ENCODE results near the gene EEF2K.
"Not testable (repeated sequence)": the region's sequence is repeated elsewhere in the genome, so short reads cannot be mapped to it uniquely, and the experiment has no call there.

The EEF2K gene

GRCh38 chr16:22213801-22214200 is 7.7 kb downstream of the EEF2K start:
- DNase-seq = no peak

- no peak for DNase-seq
Measured at GRCh38 chr16:22214402-22214801, 8.3 kb downstream of the EEF2K start.

GRCh38 chr16:22214889-22215288 is 8.8 kb downstream of the EEF2K start:
- DNase-seq = no peak

GRCh38 chr16:22216191-22216831 is 10.2 kb downstream of the EEF2K start:
- no peak for DNase-seq

- DNase-seq = not testable (repeated sequence)
Measured at GRCh38 chr16:22216832-22217225, 10.8 kb downstream of the EEF2K start.

- DNase-seq = no peak
Measured at GRCh38 chr16:22217890-22218730, 12.0 kb downstream of the EEF2K start.

GRCh38 chr16:22219389-22220068 is 13.5 kb downstream of the EEF2K start:
- DNase-seq = no peak

GRCh38 chr16:22220069-22220440 is 14.0 kb downstream of the EEF2K start:
- no peak for DNase-seq

- DNase-seq = no peak
Measured at GRCh38 chr16:22220714-22221113, 14.6 kb downstream of the EEF2K start.

- DNase-seq = no peak
Measured at GRCh38 chr16:22222006-22222405, 15.9 kb downstream of the EEF2K start.

- no peak for DNase-seq
Measured at GRCh38 chr16:22222998-22223397, 16.9 kb downstream of the EEF2K start.

GRCh38 chr16:22225060-22225459 is 19.0 kb downstream of the EEF2K start:
- DNase-seq = no peak

GRCh38 chr16:22229889-22230288 is 23.8 kb downstream of the EEF2K start:
- DNase-seq = no peak

- no peak for DNase-seq
Measured at GRCh38 chr16:22232277-22233036, 26.4 kb downstream of the EEF2K start.

- DNase-seq = no peak
Measured at GRCh38 chr16:22233037-22233372, 26.9 kb downstream of the EEF2K start.

GRCh38 chr16:22235839-22236745 is 30.0 kb downstream of the EEF2K start:
- DNase-seq = no peak

- DNase-seq = no peak
Measured at GRCh38 chr16:22239131-22239805, 33.2 kb downstream of the EEF2K start.

GRCh38 chr16:22240023-22240710 is 34.1 kb downstream of the EEF2K start:
- DNase-seq = no peak

- no peak for DNase-seq
Measured at GRCh38 chr16:22250522-22250921, 44.4 kb downstream of the EEF2K start.

- no peak for DNase-seq
Measured at GRCh38 chr16:22252317-22252716, 46.2 kb downstream of the EEF2K start.

- no peak for DNase-seq
Measured at GRCh38 chr16:22253272-22253671, 47.2 kb downstream of the EEF2K start.
